ENCODE data around the gene FAM43A.

FAM43A gene

DNA sequence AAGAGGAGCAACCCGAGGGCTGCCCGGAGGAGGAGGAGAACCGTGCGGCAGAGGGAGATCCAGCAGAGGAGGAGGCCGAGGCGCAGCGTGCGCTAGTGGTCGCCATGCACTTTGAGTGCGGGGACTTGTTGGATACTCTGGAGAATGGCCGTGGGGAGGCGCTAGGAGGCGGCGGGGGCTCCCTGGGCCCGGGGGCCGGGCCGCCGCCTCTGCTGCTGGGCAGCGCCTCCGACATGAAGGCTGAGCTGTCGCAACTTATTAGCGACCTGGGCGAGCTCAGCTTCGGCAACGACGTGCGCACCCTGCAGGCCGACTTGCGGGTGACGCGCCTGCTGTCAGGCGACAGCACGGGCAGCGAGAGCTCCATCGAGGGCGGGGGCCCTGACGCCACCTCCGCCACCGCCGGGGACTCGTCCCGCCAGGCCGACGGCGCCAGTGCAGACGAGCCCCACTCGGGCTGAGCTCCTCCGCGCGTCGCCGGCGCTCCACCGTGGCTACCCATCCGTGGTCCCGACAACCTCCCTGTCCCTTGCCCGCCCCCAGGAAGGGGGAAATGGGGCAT lies 2.0 kb downstream of the FAM43A start:
- TF ChIP-seq, protein P1, sequence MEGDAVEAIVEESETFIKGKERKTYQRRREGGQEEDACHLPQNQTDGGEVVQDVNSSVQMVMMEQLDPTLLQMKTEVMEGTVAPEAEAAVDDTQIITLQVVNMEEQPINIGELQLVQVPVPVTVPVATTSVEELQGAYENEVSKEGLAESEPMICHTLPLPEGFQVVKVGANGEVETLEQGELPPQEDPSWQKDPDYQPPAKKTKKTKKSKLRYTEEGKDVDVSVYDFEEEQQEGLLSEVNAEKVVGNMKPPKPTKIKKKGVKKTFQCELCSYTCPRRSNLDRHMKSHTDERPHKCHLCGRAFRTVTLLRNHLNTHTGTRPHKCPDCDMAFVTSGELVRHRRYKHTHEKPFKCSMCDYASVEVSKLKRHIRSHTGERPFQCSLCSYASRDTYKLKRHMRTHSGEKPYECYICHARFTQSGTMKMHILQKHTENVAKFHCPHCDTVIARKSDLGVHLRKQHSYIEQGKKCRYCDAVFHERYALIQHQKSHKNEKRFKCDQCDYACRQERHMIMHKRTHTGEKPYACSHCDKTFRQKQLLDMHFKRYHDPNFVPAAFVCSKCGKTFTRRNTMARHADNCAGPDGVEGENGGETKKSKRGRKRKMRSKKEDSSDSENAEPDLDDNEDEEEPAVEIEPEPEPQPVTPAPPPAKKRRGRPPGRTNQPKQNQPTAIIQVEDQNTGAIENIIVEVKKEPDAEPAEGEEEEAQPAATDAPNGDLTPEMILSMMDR (IDR thresholded peaks at IDR 0.05): no peak

DNA sequence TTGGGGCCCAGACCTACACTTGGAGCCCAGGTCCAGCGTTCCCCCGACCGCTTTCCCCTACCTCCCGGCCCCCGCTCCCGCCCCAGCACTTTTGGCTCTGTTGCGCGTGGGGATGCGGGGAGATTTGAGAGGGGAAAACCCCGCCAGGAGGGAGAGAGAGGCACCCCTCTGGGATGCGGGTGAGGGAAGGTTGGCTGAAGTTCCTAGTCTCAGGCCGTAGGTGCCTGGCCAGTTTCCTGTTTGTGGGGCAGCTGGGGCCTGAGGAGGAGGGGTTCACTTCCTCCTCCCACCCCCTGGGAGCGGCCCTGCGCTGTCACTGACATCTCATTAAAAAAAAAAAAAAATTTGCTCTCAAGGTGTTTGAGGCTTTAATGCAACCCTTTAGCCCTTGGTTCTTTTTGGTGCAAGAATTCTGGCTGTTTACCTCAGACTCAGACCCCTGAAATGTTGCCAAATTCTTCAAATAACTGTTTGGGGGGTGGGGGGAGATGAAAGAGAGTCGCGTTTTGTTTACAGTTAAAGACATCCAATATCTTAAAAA lies 2.6 kb downstream of the FAM43A start:
- TF ChIP-seq, protein P1 (IDR thresholded peaks at IDR 0.05): no peak

DNA sequence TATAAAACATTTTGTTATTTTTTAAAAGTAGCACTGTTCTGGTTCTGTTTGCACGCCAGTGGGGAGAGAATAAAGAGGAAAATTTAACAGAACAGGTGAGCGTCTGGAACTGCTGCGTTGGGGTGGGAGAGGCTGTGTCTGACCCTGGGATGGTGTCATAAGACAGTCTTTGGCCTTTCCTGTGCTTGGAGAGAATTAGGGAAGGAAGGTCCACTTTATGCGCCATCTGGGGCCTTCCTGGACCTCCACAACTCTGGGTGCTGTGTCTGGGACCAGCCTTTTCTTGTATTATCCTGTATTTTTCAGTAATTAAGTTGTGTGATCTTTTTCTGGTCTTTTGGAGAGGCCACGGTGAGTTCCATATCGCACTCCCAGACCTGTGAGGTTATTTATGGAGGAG lies 3.3 kb downstream of the FAM43A start:
- TF ChIP-seq, protein P1 (IDR thresholded peaks at IDR 0.05): no peak

DNA sequence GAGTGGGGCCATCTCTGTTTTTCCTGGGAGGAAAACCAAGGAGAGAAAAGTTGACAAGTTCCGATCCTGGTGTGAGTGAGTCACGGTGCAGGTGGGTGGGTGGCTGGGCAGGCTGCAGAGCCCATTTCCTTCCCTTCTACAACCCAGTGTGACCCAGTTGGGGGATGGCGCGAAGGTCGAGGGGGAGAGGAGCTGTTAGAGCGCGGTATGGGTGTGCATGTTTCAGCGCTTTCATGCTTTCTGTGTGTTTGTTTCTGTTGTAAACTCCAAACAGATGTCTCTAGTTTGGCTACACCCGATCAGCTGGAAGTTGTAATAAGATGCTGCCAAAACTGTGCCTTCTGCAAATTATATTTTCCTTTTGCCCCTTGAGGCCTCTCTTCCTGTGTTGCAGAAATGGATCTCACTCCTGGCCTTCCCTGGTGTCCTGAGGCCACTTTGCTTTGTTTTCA lies 3.8 kb downstream of the FAM43A start:
- TF ChIP-seq, protein P1 (IDR thresholded peaks at IDR 0.05): no peak

DNA sequence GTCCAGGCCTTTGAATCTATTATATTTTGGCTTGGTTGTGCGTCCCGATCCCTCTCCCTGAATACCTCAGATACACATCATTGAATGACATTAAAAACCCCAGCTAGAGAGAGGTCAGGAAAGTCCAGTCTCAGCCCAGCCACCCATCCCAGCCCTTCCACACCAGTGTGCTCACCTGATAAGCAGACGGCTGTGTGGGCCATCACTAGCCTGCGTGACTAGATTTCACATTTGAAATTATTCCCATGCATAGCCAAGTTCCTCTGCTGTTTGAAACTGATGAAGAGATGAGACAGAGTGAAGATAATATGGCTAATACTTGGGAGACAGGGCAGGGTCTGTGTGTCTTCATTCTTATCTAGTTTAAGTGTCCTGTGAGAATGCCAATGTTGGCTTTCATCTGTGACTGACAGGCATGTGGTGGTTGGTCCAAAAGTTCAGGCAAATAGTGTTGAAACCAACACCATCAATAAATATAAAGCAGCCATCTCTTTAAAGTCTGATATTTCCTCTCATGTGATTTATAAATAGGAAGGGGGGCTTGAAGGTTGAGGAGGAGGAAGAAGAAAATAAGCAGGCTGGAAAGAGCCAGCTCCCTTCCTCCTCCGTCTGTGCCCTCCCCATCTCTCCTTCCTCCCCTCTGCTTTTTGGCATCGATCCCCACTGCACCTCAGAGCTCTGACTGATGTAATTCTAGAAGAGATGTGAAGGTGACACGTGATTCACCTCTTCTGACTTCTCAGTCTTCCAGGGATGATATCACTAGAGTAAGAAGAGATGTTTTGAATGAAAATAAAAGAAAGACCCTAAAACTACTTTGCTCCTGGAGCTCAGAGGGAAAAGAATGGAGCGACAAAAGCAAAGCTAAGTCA lies 5.1 kb downstream of the FAM43A start:
- TF ChIP-seq, protein P1 (IDR thresholded peaks at IDR 0.05): no peak

DNA sequence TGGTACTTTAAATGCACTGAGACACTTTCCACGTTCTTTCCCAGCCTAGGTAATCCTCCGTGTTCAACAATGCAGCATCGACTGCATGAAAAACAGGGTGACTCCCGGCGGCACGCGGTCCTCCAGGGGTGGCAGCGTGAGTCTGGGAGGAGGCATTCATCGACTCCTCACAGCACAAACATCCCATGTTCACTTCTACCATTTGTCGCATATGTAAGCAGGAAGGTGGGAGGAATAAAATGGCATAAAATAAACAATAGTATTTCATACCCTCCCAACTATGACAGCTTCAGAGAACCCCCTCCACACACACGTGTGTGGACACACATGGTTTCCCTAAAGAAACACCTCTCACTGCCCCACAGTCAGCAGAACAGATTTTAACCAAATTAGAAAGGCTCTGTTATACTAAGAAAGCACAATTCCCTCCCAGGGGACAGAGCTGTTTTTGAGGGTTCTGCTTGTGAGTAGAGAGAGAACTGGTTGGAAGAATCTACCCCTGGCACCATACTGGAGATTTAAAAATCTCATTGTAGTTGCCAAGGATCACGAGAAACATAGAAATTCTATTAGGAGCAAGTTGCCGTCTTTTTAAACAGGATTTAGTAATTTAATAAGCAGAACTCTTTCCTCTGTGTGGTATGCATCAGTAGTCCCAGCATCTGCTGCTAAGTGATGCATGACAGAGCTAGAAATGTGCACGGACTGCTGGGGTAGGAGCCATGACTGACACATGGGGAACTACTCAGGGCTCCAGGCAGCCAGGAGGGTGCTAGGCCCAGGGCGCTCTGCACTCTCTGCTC lies 6.0 kb downstream of the FAM43A start:
- TF ChIP-seq, protein P1 (IDR thresholded peaks at IDR 0.05): no peak

DNA sequence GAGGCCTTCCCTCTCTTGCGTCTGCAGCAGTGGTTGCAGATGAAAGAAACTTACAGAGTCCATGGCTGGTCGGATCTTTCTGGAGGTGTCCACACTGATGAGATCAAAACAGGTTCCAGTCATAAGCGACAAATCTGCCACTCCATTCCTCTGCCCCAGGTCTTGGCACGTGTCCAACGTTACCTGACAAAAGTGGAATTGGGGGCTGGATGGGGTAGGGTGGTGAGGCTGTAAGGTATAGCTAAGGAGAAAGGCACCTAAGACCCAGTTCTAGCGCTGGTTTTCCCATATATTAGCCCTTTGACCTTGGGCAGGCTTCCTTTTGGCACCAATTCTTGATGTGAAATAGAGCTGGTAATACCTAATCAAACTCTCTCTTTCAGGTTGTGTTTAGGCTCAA lies 11.0 kb downstream of the FAM43A start:
- TF ChIP-seq, protein P1 (IDR thresholded peaks at IDR 0.05): no peak

Data from LNCAP (cell line).